ENCODE data around the gene SAXO2. TPM values are rescaled to one million over a fixed set of nuclear protein-coding genes. Genes with fewer than 3 reads are reported as not detected.

Gene SAXO2
- total and polyA plus RNA-seq, 2 of the 4 experiments (the other 2 are of a cell fraction) = 0.14 TPM; not detected in 1

DNA sequence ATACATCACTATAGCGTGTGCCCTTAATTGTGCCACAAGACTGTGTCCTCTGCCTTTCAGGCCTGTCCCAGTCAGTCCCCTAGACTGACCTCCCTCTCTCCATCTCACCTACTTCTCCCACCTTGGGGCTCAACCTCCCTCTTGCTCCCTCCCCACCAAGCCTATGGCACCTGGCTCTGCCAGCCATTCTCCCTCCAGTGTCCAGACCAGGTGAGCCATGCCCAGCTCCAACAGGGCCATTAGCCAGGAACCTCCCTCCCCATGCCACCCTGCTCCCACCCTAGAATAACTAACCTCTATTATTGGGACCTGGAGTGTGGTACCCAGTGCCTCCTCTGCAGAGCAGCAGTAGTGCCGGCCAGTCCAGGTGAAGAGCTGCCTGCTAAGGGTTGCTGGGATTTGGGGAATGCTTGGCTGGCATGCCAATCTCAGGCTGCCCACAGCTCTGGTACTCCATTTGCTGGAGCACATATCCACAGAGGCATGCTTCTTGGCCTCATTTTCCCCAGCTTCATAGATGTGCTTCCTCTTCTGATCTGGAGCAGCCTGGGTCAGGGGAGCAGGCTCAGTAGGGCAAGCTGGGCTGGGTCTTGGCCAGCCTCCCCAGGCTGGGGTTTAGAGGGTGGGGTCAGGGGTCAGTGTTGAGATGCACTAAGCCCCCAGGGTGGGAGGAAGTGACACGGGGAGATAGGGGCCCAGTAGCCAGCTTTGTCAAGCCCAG, 38.8 kb downstream of the SAXO2 start:
- no peak overlapping the region for H4K91ac ChIP-seq (ENCODE audit: insufficient read depth, low read depth, low read length)
- 92% methylated on average over 1 of the region's 3 CpGs; no CpG with 5 or more reads in 1 of the 2 experiments for WGBS, 2 experiments (ENCODE audit: extremely low coverage in 2 of 2, insufficient read length in 1 of 2)
- POLR2A ChIA-PET (ENCODE audit: unreplicated experiment) = no interaction called here
- ATAC-seq (ENCODE audit: low read depth) (no peak), DNase-seq (no peak)
- BruUV-seq (replicated peaks) = no TSS peak
- no peak for TF ChIP-seq MXI1 (IDR thresholded peaks at IDR 0.05; ENCODE audit: borderline replicate concordance, low read depth, low read length)
- no peak for TF ChIP-seq POLR2A (IDR thresholded peaks at IDR 0.05; ENCODE audit: low read depth, low read length)
- TF ChIP-seq NFE2L2 (IDR thresholded peaks at IDR 0.05; ENCODE audit: low read depth, low read length) = no peak
- TF ChIP-seq, protein P1, sequence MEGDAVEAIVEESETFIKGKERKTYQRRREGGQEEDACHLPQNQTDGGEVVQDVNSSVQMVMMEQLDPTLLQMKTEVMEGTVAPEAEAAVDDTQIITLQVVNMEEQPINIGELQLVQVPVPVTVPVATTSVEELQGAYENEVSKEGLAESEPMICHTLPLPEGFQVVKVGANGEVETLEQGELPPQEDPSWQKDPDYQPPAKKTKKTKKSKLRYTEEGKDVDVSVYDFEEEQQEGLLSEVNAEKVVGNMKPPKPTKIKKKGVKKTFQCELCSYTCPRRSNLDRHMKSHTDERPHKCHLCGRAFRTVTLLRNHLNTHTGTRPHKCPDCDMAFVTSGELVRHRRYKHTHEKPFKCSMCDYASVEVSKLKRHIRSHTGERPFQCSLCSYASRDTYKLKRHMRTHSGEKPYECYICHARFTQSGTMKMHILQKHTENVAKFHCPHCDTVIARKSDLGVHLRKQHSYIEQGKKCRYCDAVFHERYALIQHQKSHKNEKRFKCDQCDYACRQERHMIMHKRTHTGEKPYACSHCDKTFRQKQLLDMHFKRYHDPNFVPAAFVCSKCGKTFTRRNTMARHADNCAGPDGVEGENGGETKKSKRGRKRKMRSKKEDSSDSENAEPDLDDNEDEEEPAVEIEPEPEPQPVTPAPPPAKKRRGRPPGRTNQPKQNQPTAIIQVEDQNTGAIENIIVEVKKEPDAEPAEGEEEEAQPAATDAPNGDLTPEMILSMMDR (conservative IDR thresholded peaks at IDR 0.05; ENCODE audit: low read depth, low read length) = no peak
- TF ChIP-seq CHD1 (IDR thresholded peaks at IDR 0.05; ENCODE audit: low read depth, low read length) = no peak
- TF ChIP-seq, protein P2, sequence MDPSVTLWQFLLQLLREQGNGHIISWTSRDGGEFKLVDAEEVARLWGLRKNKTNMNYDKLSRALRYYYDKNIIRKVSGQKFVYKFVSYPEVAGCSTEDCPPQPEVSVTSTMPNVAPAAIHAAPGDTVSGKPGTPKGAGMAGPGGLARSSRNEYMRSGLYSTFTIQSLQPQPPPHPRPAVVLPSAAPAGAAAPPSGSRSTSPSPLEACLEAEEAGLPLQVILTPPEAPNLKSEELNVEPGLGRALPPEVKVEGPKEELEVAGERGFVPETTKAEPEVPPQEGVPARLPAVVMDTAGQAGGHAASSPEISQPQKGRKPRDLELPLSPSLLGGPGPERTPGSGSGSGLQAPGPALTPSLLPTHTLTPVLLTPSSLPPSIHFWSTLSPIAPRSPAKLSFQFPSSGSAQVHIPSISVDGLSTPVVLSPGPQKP (IDR thresholded peaks at IDR 0.05; ENCODE audit: borderline replicate concordance, low read depth, low read length) = no peak
- TF ChIP-seq BHLHE40 (IDR thresholded peaks at IDR 0.05; ENCODE audit: low read depth, low read length) = no peak
- TF ChIP-seq CEBPB (IDR thresholded peaks at IDR 0.05; ENCODE audit: low read depth, low read length) = no peak
- no peak for TF ChIP-seq RAD21 (IDR thresholded peaks at IDR 0.05; ENCODE audit: low read length)
- no peak for TF ChIP-seq MAFK (IDR thresholded peaks at IDR 0.05; ENCODE audit: low read depth, low read length)
- TF ChIP-seq RCOR1 (IDR thresholded peaks at IDR 0.05; ENCODE audit: insufficient replicate concordance, low read length) = no peak
- no peak for TF ChIP-seq MAZ (IDR thresholded peaks at IDR 0.05; ENCODE audit: borderline replicate concordance, low read depth, low read length)
- TF ChIP-seq, protein P3, sequence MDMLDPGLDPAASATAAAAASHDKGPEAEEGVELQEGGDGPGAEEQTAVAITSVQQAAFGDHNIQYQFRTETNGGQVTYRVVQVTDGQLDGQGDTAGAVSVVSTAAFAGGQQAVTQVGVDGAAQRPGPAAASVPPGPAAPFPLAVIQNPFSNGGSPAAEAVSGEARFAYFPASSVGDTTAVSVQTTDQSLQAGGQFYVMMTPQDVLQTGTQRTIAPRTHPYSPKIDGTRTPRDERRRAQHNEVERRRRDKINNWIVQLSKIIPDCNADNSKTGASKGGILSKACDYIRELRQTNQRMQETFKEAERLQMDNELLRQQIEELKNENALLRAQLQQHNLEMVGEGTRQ (IDR thresholded peaks at IDR 0.05; ENCODE audit: low read depth, low read length) = no peak
- no peak for TF ChIP-seq RFX5 (IDR thresholded peaks at IDR 0.05; ENCODE audit: low read depth, low read length)
- no peak overlapping the region for H3K4ac ChIP-seq (ENCODE audit: low read depth, low read length)
- H4K5ac ChIP-seq (ENCODE audit: low read depth, low read length) = no peak overlapping the region
- H2BK15ac ChIP-seq (ENCODE audit: low read depth, low read length) = no peak overlapping the region
- in situ Hi-C loops (cut with MboI; ENCODE audit: low sequenced_read_pairs) = no loop called here
- no peak overlapping the region for H3K9ac ChIP-seq (ENCODE audit: low read depth, low read length)
- no peaks in the 10 kb centered on the region for H3K36me3 ChIP-seq (ENCODE audit: control insufficient read depth, insufficient read depth, low read length)
- H3K4me1 ChIP-seq (ENCODE audit: control insufficient read depth, insufficient read depth, low read length) = no peaks in the 10 kb centered on the region
- no peak overlapping the region for H2AK9ac ChIP-seq (replicated peaks; ENCODE audit: low read depth, low read length, poor library complexity)
- H2BK20ac ChIP-seq (ENCODE audit: low read depth, low read length) = no peak overlapping the region
- no peaks in the 10 kb centered on the region; the same call in 1 of the 2 replicates for H3K9me1 ChIP-seq (ENCODE audit: insufficient read depth, low read length)
- no peak overlapping the region for H3K14ac ChIP-seq (replicated peaks; ENCODE audit: low read depth, low read length)
- no peak overlapping the region for H4K8ac ChIP-seq (ENCODE audit: low read depth in 2 of 2, low read length in 2 of 2)
- H3K9me3 ChIP-seq (ENCODE audit: control insufficient read depth, insufficient read depth, low read length) = no peaks in the 10 kb centered on the region
- dilution Hi-C loops (cut with HindIII; ENCODE audit: low sequenced_read_pairs, unreplicated experiment) = no loop called here
- H3K18ac ChIP-seq (ENCODE audit: low read depth, low read length) = no peak overlapping the region
- no peak overlapping the region for H3K27ac ChIP-seq (ENCODE audit: insufficient read depth, low read length)
- H2AFZ ChIP-seq (replicated peaks; ENCODE audit: low read length, poor library complexity) = peak overlapping the region; percentile 63
- H3K4me2 ChIP-seq (ENCODE audit: low read depth, low read length) = no peak overlapping the region
- H3K56ac ChIP-seq (ENCODE audit: extremely low read depth, insufficient read depth, low read length) = no peak overlapping the region
- H3K79me1 ChIP-seq (ENCODE audit: low read depth in 1 of 2, low read length in 2 of 2) = no peaks in the 10 kb centered on the region
- no peak overlapping the region for H2AK5ac ChIP-seq (ENCODE audit: low read depth, low read length)
- CTCF ChIA-PET = no interaction called here
- no peaks in the 10 kb centered on the region for H4K20me1 ChIP-seq (ENCODE audit: insufficient read depth, low read length)
- H3K4me3 ChIP-seq (ENCODE audit: insufficient read depth, low read depth, low read length) = no peak overlapping the region
- intact Hi-C loops (cut with micrococcal nuclease) = no loop called here
- H2BK5ac ChIP-seq (ENCODE audit: low read depth, low read length, poor library complexity, severe bottlenecking) = no peak overlapping the region
- H3K27me3 ChIP-seq (ENCODE audit: control insufficient read depth, insufficient read depth, low read length) = peaks cover 20% of the 10 kb centered on the region
- no peak overlapping the region for H2BK120ac ChIP-seq (ENCODE audit: low read depth, low read length)
- no peak overlapping the region for H3K23ac ChIP-seq (ENCODE audit: low read depth, low read length)

Data from IMR-90 (cell line).